HepG2 (cell line): ENCODE data around the gene PCBP1. TPM values are rescaled to one million over a fixed set of nuclear protein-coding genes. Genes with fewer than 3 reads are reported as not detected.
A peak's percentile ranks its signal among the peaks of the same experiment; 100 is the strongest.

Experiments used
- ARNT2 ChIP-seq: sonication (generic); formaldehyde crosslinking; IDR thresholded peaks from 2 replicates; pipeline ENCODE4 v1.8.0; 2022; ENCODE audit warnings: mild to moderate bottlenecking, low read depth, missing genetic modification reagents, moderate library complexity
- CREB1 ChIP-seq, 2 experiments: fragments of 450-650 bp in 1 of 2; IDR thresholded peaks; 2 replicates each; pipeline ENCODE4 v1.6.1; 2016 to 2017; ENCODE audit warnings: control low read depth in 1 of 2, mild to moderate bottlenecking in 1 of 2, missing compliant biosample characterization in 1 of 2, missing genetic modification characterization in 1 of 2
- EEA1 ChIP-seq: sonication (generic); formaldehyde crosslinking; IDR thresholded peaks from 2 replicates; pipeline ENCODE4 v1.5.1; 2020; ENCODE audit warnings: mild to moderate bottlenecking, missing genetic modification reagents, borderline replicate concordance
- NR2F2 ChIP-seq: IDR thresholded peaks from 2 replicates; pipeline ENCODE4 v1.6.1; 2012; ENCODE audit warnings: low read depth, inconsistent platforms, borderline replicate concordance
- PAXIP1 ChIP-seq: sonication (generic); formaldehyde crosslinking; conservative IDR thresholded peaks from 2 replicates; pipeline ENCODE4 v1.4.0; 2020; ENCODE audit warnings: mild to moderate bottlenecking, missing genetic modification reagents, moderate library complexity
- PHF5A ChIP-seq: IDR thresholded peaks from one replicate; pipeline ENCODE4 v1.6.1; 2018; ENCODE audit warnings: low read depth, missing genetic modification reagents; ENCODE audit not compliant: unreplicated experiment
- POLR2G ChIP-seq: fragments of 200-400 bp; formaldehyde crosslinking; IDR thresholded peaks from 2 replicates; pipeline ENCODE4 v1.6.1; 2018; ENCODE audit warnings: mild to moderate bottlenecking, low read depth, low read length, moderate library complexity
- PRDM4 ChIP-seq: sonication (generic); formaldehyde crosslinking; IDR thresholded peaks from 2 replicates; pipeline ENCODE4 v1.9.0; 2021; ENCODE audit warnings: missing genetic modification reagents, borderline replicate concordance
- SNAPC4 ChIP-seq: sonication (generic); formaldehyde crosslinking; IDR thresholded peaks from 2 replicates; pipeline ENCODE4 v1.4.0; 2020; ENCODE audit warnings: mild to moderate bottlenecking, missing genetic modification reagents
- ZNF18 ChIP-seq: sonication (generic); formaldehyde crosslinking; IDR thresholded peaks from 2 replicates; pipeline ENCODE4 v1.8.0; 2022; ENCODE audit warnings: mild to moderate bottlenecking, missing genetic modification reagents; ENCODE audit not compliant: insufficient replicate concordance
- ZNF510 ChIP-seq: sonication (generic); formaldehyde crosslinking; IDR thresholded peaks from 2 replicates; pipeline ENCODE4 v1.4.0; 2020; ENCODE audit warnings: low read depth, mild to moderate bottlenecking, missing genetic modification reagents
- ZNF563 ChIP-seq: sonication (generic); formaldehyde crosslinking; IDR thresholded peaks from 2 replicates; pipeline ENCODE4 v1.8.0; 2022; ENCODE audit warnings: mild to moderate bottlenecking, moderate library complexity, missing genetic modification reagents
- polyA plus RNA-seq, 8 experiments: library from polyadenylated mRNA; depleted of rRNA in 3 of 8; stranded (reverse) in 7 of 8; unstranded in 1 of 8; fragments of >200 nt; fragmentation: Illumina TruSeq in 4 of 8; extraction: Trizol in 4 of 8; gene quantifications; 2 replicates each; pipeline versions ENCODE4 v1.2.1 to v1.2.3, GENCODE V29; 2011 to 2016; ENCODE audit warnings: low read depth in 4 of 8, missing spikeins in 1 of 8, mixed read lengths in 1 of 8; ENCODE audit not compliant: insufficient read depth in 1 of 8
- total RNA-seq, 5 experiments: library from RNA; depleted of rRNA; stranded (reverse); fragments of >200 nt; fragmentation: Illumina TruSeq; extraction: Trizol; gene quantifications; 2 replicates each; pipeline ENCODE4 v1.2.3, GENCODE V29; 2016; ENCODE audit warnings: low read depth in 1 of 5

The PCBP1 gene
- total and polyA plus RNA-seq, 2 of the 13 experiments (the other 11 are each of a cell fraction or from before 2014, with no cell fraction given), result 32.0 to 137 TPM

- TF ChIP-seq ZNF510 (CRISPR knock-in tag), result no peak
- no peak for TF ChIP-seq PRDM4 (CRISPR knock-in tag)
- TF ChIP-seq EEA1, result no peak
- no peak for TF ChIP-seq ZNF563 (CRISPR knock-in tag)
- TF ChIP-seq CREB1 (IDR thresholded peaks at IDR 0.05), result no peak
- TF ChIP-seq CREB1 (CRISPR knock-in tag; IDR thresholded peaks at IDR 0.05), result peak; percentile 78
- TF ChIP-seq POLR2G, result peak; percentile 86
- TF ChIP-seq NR2F2, result peak; percentile 40; the same call in 1 of the 2 replicates
- TF ChIP-seq PHF5A (CRISPR knock-in tag), result peak; percentile 43
- peak; percentile 73 for TF ChIP-seq PAXIP1 (CRISPR knock-in tag)
- no peak for TF ChIP-seq ZNF18 (CRISPR knock-in tag)
- no peak for TF ChIP-seq ARNT2 (CRISPR knock-in tag)
- peak; percentile 85; the same call in 1 of the 2 replicates for TF ChIP-seq SNAPC4
These were observed 7.9 kb downstream of the PCBP1 start (continued) for GRCh38 chr2:70094978-70095719.
